Cardiac fibroblast (primary cell): Measurements from ENCODE around the gene ADGRB2.

Experiments
- DNase-seq, 2 donors: peaks; one replicate each; pipeline versions ENCODE4 v3.0.0 to v3.0.0-alpha.2; 2010; ENCODE audit warnings: low read depth in 2 of 2
- H3K4me3 ChIP-seq, 2 donors: replicated peaks in 1 of 2; 1 replicate in 1 of 2; 2 replicates in 1 of 2; pipeline ENCODE4 v1.5.1; 2011; ENCODE audit warnings: low read depth in 2 of 2, low read length in 2 of 2, mild to moderate bottlenecking in 2 of 2, moderate library complexity in 1 of 2
- TF ChIP-seq, protein P1 (sequence below): IDR thresholded peaks from one replicate; pipeline ENCODE4 v1.5.1; 2011; ENCODE audit warnings: low read depth, mild to moderate bottlenecking, low read length, inconsistent platforms

ADGRB2 gene

DNA sequence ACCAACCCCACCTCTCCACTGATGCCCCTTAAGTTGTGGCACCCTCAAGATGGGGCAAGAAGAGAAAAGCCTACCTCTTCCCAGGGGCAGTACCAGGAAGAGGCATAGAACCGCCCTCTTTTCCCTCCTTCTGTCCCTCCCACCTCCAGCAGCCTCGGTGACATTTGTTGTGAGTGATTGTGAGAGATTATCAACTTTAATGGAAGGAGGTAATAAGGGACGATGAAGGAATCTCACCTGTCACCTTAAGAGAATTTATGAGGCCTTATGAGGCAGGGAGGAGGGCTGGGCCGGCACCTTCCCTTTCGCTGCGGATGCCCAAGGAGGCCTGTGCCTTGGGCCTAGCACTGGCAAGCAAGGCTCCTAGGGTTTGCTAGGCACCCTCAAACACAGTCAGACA is 1.4 kb upstream of the ADGRB2 start:
- TF ChIP-seq, protein P1, sequence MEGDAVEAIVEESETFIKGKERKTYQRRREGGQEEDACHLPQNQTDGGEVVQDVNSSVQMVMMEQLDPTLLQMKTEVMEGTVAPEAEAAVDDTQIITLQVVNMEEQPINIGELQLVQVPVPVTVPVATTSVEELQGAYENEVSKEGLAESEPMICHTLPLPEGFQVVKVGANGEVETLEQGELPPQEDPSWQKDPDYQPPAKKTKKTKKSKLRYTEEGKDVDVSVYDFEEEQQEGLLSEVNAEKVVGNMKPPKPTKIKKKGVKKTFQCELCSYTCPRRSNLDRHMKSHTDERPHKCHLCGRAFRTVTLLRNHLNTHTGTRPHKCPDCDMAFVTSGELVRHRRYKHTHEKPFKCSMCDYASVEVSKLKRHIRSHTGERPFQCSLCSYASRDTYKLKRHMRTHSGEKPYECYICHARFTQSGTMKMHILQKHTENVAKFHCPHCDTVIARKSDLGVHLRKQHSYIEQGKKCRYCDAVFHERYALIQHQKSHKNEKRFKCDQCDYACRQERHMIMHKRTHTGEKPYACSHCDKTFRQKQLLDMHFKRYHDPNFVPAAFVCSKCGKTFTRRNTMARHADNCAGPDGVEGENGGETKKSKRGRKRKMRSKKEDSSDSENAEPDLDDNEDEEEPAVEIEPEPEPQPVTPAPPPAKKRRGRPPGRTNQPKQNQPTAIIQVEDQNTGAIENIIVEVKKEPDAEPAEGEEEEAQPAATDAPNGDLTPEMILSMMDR: no peak
- no peak overlapping the region for H3K4me3 ChIP-seq
- DNase-seq: no peak

DNA sequence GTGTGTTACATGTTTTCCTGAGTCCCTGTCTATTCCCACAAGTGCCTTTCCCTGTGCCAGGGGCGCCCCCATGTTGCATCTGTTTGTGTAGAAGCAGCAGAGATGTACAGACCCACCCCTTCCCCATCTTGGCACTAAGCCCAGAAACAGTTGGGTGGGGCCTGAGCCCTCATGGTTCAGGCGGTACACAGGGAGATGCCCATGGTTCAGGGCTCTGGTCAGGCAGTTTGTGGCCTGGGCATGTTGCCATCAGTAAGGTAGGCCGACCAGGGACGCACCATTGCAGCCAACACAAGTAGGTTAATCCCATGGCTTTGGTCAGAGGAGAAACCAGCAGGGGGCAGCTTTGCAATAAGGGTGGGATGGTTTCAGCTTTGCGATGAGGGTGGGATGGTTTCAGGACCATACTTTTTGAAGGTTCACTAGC is 914 bp upstream of the ADGRB2 start:
- TF ChIP-seq, protein P1: peak; percentile 49
- no peak overlapping the region for H3K4me3 ChIP-seq
- DNase-seq: peak; percentile 36 to 46

DNA sequence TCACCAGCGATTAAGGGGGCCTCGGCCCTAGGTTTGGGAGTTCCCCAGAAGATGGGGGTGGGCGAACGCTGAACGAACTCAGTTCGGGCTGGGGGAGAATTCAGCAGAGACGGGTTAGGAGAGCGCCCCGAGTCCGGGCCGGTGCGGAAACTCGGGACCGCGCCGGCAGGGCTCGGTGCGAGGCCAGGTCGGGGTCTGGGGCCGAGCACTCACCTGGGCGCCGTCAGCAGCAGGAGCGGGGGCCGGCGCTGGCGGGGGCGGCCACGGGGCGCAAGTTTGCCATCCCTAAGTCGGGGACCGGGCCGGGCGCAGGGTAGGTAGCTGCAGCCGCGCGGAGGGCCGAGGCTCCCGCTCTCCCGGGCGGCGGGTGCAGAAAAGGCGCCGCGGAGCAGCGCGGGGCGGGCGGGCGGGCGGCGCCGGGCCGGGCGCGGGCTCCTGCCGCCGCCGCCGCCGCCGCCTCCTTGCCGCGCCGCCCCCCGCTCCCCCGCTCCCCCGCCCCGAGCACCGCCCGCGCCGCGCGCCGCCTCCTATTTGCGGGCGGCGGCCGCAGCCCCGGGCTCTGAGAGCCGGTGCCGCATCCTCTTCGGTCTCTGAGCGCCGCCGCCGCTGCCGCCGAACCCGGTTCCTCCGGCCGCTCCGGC is 349 bp downstream of the ADGRB2 start:
- H3K4me3 ChIP-seq: peak overlapping the region; percentile 51 to 57
- no peak for DNase-seq
- TF ChIP-seq, protein P1: no peak

DNA sequence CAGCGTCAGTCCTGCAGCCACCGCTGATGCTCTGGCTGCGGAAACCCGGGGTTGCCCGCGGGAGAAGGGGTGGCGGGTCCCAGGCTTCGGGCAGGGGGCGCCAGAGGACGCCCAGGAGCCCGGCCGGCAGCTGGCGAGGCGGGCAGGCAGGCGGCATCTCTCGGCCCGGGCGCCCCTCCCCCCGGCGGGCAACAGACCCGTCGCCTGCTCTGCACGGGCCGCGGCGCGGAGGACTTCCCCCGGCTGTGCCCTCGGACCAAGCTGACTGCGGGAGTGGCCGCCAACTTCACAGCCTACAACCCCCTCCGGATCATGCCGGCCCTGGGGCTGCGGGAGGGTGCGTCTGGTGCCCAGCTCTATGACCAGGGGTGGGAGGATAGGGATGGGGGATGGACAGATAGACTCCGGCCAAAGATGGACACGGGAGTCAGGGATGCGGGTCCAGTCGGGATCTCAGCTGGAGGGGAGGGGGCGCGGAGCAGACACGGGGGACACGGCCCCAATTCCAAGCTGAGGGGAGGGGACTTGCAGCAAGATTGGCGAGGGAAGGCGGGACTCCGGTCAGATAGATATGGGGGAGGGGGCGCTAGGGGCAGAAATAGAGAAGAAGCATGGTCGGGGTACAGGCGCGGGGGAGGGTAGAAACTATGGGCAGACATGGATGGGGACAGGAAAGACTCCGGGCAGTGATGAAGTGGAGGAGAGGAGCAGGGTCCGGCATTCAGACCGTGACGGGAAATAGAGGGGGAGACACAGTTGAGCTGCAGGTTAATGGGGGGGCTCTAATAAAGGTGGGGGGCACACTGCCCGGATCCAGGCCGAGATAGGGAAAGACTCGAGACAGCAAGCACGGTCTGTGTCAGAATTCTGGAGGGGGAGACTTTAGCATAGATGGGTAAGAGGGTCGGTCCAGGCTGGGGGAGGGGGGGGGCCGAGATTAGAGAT is 1.1 kb downstream of the ADGRB2 start:
- peak overlapping the region; percentile 51 to 57 for H3K4me3 ChIP-seq
- DNase-seq: peak in 1 of 2 donors; percentile 55
- TF ChIP-seq, protein P1: peak; percentile 24

DNA sequence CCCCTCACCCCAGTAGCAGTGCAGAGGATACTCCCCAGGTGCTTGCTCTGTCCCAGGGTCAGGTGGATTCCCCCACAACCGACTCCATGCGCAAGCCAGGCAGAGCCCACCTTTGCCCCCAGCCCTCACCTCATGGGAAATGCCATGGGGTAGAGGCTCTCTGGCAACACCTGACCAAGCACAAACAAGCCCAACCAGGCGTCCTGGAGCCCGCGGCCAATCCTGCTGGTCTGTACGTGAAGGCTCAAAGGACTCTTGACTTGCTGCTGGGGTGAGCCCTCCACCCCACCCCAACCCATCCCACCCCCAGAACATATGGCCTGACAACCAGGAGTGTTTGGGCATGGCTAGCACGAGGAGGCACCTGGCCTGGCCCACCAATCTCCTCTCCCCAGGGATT is 1.8 kb downstream of the ADGRB2 start:
- TF ChIP-seq, protein P1: no peak
- DNase-seq: no peak
- no peak overlapping the region for H3K4me3 ChIP-seq

DNA sequence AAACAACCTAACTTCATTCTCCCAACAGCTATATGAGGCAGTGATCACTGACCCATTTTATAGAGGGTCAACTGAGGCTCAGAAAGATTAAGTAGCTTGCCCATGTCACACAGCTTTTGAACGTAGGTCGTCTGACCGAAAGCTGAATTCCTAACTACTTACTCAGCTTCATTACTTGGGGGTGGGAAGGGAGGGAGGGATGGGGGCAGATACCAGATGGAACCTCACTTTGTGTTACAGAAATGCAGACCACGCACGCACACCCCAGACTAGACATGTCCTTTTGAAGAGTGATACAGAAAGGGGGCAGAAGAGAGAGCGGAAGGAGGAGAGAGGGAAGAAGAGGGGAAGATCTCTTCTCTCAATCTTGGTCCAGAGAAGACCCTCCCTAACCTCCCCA is 2.3 kb downstream of the ADGRB2 start:
- TF ChIP-seq, protein P1: no peak
- DNase-seq: peak; percentile 45 to 50
- H3K4me3 ChIP-seq: no peak overlapping the region
